Neural progenitor cell (in vitro differentiated cells): ENCODE measurements around the gene ENSA. TPM values are rescaled to one million over a fixed set of nuclear protein-coding genes. Genes with fewer than 3 reads are reported as not detected.

Experiments
- DNase-seq: peaks from one replicate; pipeline ENCODE4 v3.0.0-alpha.2; 2016; ENCODE audit warnings: low spot score
- H2AFZ ChIP-seq: fragments of 200-600 bp; sonication (generic); replicated peaks from 2 replicates; pipeline ENCODE4 v1.6.1; 2016; ENCODE audit warnings: antibody characterized with exemption
- H3F3A ChIP-seq: fragments of 200-600 bp; sonication (generic); 2 replicates; pipeline ENCODE4 v1.6.1; 2016; ENCODE audit warnings: antibody characterized with exemption, low read depth
- H3K27ac ChIP-seq: fragments of 200-600 bp; sonication (generic); 2 replicates; pipeline ENCODE4 v1.5.1; 2016; ENCODE audit warnings: mild to moderate bottlenecking
- H3K27me3 ChIP-seq: fragments of 200-600 bp; sonication (generic); 2 replicates; pipeline ENCODE4 v1.6.1; 2016; ENCODE audit warnings: mild to moderate bottlenecking, moderate library complexity
- H3K36me3 ChIP-seq: fragments of 200-600 bp; sonication (generic); 2 replicates; pipeline ENCODE4 v1.5.1; 2016
- H3K4me1 ChIP-seq: fragments of 200-600 bp; sonication (generic); 2 replicates; pipeline ENCODE4 v1.6.1; 2016; ENCODE audit warnings: mixed run types
- H3K4me2 ChIP-seq: fragments of 200-600 bp; sonication (generic); 2 replicates; pipeline ENCODE4 v1.6.1; 2016
- H3K4me3 ChIP-seq: fragments of 200-600 bp; sonication (generic); 2 replicates; pipeline ENCODE4 v1.5.1; 2016
- H3K79me2 ChIP-seq: fragments of 200-600 bp; sonication (generic); 2 replicates; pipeline ENCODE4 v1.6.1; 2016; ENCODE audit warnings: low read depth
- H3K9ac ChIP-seq: fragments of 200-600 bp; sonication (generic); 2 replicates; pipeline ENCODE4 v1.6.1; 2016
- H3K9me3 ChIP-seq: fragments of 200-600 bp; sonication (generic); 2 replicates; pipeline ENCODE4 v1.5.1; 2016; ENCODE audit warnings: low read depth
- H4K20me1 ChIP-seq: fragments of 200-600 bp; sonication (generic); 2 replicates; pipeline ENCODE4 v1.6.1; 2016; ENCODE audit warnings: low read depth
- H3K27ac Mint-ChIP-seq: 3 replicates; pipeline ENCODE4 v1.8.0; 2021; ENCODE audit warnings: mixed read lengths
- H3K27me3 Mint-ChIP-seq: 2 replicates; pipeline ENCODE4 v1.8.0; 2022; ENCODE audit warnings: low read depth, mild to moderate bottlenecking, inconsistent platforms, moderate library complexity, mixed read lengths; ENCODE audit not compliant: insufficient read depth
- H3K36me3 Mint-ChIP-seq: 3 replicates; pipeline ENCODE4 v1.8.0; 2021; ENCODE audit warnings: mixed read lengths
- H3K4me1 Mint-ChIP-seq: 3 replicates; pipeline ENCODE4 v1.8.0; 2021; ENCODE audit warnings: mixed read lengths
- H3K4me3 Mint-ChIP-seq: 3 replicates; pipeline ENCODE4 v1.8.0; 2021; ENCODE audit warnings: mild to moderate bottlenecking, moderate library complexity, mixed read lengths
- H3K9me3 Mint-ChIP-seq: 3 replicates; pipeline ENCODE4 v1.8.0; 2020; ENCODE audit warnings: mixed read lengths
- EZH2 ChIP-seq: fragments of 200-600 bp; sonication (generic); IDR thresholded peaks from 2 replicates; pipeline ENCODE4 v1.6.1; 2017; ENCODE audit warnings: antibody characterized with exemption, mild to moderate bottlenecking, moderate library complexity
- EZH2phosphoT487 ChIP-seq: fragments of 200-600 bp; sonication (generic); IDR thresholded peaks from 2 replicates; pipeline ENCODE4 v1.6.1; 2017; ENCODE audit warnings: antibody characterized with exemption
- total RNA-seq: library from RNA; depleted of rRNA; stranded (reverse); fragments of >200 nt; gene quantifications from 2 replicates; pipeline ENCODE4 v1.2.3, GENCODE V29; 2015; ENCODE audit warnings: low replicate concordance
- TF ChIP-seq, protein P1 (sequence below): fragments of 200-600 bp; sonication (generic); IDR thresholded peaks from 2 replicates; pipeline ENCODE4 v1.5.1; 2017; ENCODE audit warnings: antibody characterized with exemption, mild to moderate bottlenecking

ENSA gene
- total RNA-seq, 1 donor from 2014 or later = 201 TPM

DNA sequence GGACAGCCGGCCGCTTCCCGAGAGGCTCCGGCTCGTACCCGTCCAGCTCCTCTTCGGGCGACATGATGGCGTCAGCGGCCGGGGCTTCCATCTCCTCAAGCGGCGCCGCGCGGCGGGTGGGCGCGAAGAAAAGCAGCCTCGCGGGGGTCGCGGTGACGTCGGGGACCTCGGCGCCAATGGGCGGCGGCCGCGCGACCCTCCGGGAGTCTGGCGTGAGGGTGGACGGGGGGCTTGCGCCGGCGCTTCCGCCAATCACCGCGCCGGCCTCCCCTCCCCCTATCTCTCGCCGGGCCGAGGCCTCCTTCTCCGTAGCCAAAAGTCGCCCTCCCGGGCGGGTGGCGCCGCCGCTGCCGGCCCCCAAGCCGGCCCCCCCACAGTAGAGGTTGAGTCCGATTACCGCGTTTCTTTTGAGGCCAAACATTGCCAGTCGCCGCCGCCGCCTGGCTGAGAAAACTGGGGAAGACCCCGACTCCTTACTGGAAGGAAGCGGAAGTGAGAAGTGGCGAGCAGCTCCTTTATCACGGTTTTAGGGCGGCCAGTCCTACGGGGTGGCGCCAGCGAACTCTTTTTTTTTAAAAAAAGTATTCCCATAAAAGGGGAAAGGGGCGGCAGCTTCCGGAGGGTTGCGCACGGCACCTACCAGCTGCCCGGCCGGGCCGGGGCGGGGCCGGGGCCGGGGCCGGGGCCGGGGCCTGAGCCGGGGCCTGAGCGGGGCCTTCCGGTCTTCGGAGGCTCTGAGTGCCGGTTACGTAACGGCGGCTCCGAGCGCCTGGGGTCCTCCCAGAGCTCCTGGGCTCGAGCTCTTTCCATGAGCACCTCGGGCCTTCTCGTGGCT, 50.1 kb downstream of the ENSA start, which contains the start of gene MCL1:
Gene MCL1, minus strand, starts transcription at position 501 of the 835 bp plus-strand sequence. Its CDS starts 80 bp downstream, at position 421.
- Histone ChIP-seq H4K20me1 (peaks cover 47% of the 10 kb centered on the region), H3K79me2 (peaks cover 67% of the 10 kb centered on the region), H3K4me2 (peak within 1 kb of the TSS; percentile 99), H3K9ac (peak within 1 kb of the TSS; percentile 97), H3K27me3 (no peaks in the 10 kb centered on the region), H2AFZ (peak within 1 kb of the TSS; percentile 61), H3K36me3 (peaks cover 30% of the 10 kb centered on the region), H3F3A (peaks cover 55% of the 10 kb centered on the region), H3K27ac (peak within 1 kb of the TSS; percentile 100), H3K9me3 (no peaks in the 10 kb centered on the region), H3K4me3 (peak within 1 kb of the TSS; percentile 71), H3K4me1 (peaks cover 30% of the 10 kb centered on the region)
- H3K9me3 Mint-ChIP-seq = no peaks in the 10 kb centered on the region
- H3K27ac Mint-ChIP-seq = peak within 1 kb of the TSS; percentile 100
- peaks cover 2% of the 10 kb centered on the region for H3K27me3 Mint-ChIP-seq
- TF ChIP-seq EZH2phosphoT487 (no peak), EZH2 (no peak)
- TF ChIP-seq, protein P1, sequence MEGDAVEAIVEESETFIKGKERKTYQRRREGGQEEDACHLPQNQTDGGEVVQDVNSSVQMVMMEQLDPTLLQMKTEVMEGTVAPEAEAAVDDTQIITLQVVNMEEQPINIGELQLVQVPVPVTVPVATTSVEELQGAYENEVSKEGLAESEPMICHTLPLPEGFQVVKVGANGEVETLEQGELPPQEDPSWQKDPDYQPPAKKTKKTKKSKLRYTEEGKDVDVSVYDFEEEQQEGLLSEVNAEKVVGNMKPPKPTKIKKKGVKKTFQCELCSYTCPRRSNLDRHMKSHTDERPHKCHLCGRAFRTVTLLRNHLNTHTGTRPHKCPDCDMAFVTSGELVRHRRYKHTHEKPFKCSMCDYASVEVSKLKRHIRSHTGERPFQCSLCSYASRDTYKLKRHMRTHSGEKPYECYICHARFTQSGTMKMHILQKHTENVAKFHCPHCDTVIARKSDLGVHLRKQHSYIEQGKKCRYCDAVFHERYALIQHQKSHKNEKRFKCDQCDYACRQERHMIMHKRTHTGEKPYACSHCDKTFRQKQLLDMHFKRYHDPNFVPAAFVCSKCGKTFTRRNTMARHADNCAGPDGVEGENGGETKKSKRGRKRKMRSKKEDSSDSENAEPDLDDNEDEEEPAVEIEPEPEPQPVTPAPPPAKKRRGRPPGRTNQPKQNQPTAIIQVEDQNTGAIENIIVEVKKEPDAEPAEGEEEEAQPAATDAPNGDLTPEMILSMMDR = no peak
- H3K36me3 Mint-ChIP-seq = peaks cover 38% of the 10 kb centered on the region
- DNase-seq = peak; percentile 98
- peak within 1 kb of the TSS; percentile 96 for H3K4me3 Mint-ChIP-seq
- peaks cover 41% of the 10 kb centered on the region for H3K4me1 Mint-ChIP-seq

DNA sequence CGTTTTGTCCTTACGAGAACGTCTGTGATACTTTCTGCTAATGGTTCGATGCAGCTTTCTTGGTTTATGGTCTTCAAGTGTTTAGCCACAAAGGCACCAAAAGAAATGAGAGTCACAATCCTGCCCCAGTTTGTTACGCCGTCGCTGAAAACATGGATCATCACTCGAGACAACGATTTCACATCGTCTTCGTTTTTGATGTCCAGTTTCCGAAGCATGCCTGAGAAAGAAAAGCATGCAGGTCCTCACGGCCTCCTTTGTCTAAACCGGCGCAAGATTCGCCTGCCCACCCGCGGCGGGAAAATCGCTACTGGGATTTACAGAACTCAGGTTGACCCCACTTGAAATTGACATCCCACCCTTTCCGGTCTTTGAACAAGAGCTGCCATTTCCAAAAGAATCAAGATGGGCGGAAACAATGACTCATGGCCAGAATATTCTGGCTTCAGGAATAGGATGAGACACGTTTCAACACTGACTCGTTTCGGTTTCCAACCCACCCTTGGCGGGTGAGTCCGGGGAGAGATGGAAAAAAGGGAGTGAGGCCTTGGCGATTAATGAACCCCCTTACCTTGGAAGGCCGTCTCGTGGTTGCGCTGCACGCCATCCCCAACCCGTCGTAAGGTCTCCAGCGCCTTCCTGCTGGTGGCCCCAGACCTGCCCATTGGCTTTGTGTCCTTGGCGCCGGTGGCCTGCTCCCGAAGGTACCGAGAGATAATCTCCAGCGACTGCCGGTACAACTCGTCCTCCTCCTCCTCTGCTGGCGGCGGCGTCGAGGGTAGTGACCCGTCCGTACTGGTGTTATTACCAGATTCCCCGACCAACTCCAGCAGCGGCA, 50.9 kb downstream of the ENSA start:
- peaks cover 30% of the 10 kb centered on the region for H3K4me1 ChIP-seq
- Mint-ChIP-seq H3K27me3 (peaks cover 2% of the 10 kb centered on the region), H3K36me3 (peaks cover 41% of the 10 kb centered on the region), H3K27ac (peak overlapping the region; percentile 99), H3K4me1 (peaks cover 41% of the 10 kb centered on the region), H3K9me3 (no peaks in the 10 kb centered on the region), H3K4me3 (peak overlapping the region; percentile 96)
- H3F3A ChIP-seq = peaks cover 64% of the 10 kb centered on the region
- peak overlapping the region; percentile 99 for H3K4me2 ChIP-seq
- H3K9me3 ChIP-seq = no peaks in the 10 kb centered on the region
- peaks cover 76% of the 10 kb centered on the region for H3K79me2 ChIP-seq
- H4K20me1 ChIP-seq = peaks cover 55% of the 10 kb centered on the region
- H3K4me3 ChIP-seq = peak overlapping the region; percentile 71
- H3K9ac ChIP-seq = peak overlapping the region; percentile 97
- peak; percentile 47 for DNase-seq
- H3K27me3 ChIP-seq = no peaks in the 10 kb centered on the region
- no peak for TF ChIP-seq EZH2phosphoT487
- TF ChIP-seq, protein P1 = no peak
- no peak for TF ChIP-seq EZH2
- peak overlapping the region; percentile 100 for H3K27ac ChIP-seq
- H3K36me3 ChIP-seq = peaks cover 30% of the 10 kb centered on the region
- no peak overlapping the region for H2AFZ ChIP-seq

DNA sequence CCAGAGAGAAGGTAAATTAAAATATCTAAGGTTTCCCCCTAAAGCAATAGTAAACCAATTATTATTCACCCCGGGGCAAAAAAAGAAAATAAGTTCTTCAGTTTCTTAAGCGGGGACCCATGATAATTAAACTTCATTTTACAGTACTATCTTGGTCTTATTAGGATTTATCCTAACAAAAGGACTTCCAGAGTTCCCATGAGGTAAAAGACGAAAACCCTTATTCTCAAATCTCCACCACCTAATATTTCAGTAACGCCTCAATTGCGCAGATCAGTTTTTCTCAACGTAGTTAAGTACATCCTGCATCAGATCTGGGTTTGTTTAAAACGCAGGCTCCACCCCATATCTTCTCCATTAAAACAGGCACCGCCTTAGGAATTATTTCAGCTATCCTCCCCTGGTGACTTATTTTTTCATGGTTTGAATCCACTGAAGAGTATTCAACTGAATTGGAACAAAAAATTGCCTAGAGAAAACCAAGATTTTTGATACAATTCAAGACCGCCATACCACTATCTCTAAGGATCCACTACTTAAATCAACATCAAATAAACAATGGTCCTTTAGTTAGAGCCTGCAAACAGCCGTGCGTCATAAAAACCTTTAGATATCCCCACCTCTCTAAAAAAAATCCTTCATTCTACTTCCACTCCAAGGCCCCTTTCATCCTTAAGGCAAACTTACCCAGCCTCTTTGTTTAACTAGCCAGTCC, 51.7 kb downstream of the ENSA start:
- TF ChIP-seq EZH2phosphoT487 = no peak
- TF ChIP-seq, protein P1 = no peak
- TF ChIP-seq EZH2 = no peak
- H3K4me3 Mint-ChIP-seq = peak overlapping the region; percentile 96
- H3K9ac ChIP-seq = peak overlapping the region; percentile 97
- H3K36me3 ChIP-seq = peaks cover 30% of the 10 kb centered on the region
- H3K4me2 ChIP-seq = peak overlapping the region; percentile 99
- H3K27ac Mint-ChIP-seq = peak overlapping the region; percentile 99
- no peaks in the 10 kb centered on the region for H3K27me3 ChIP-seq
- no peaks in the 10 kb centered on the region for H3K9me3 Mint-ChIP-seq
- no peak for DNase-seq
- peaks cover 44% of the 10 kb centered on the region for H3K36me3 Mint-ChIP-seq
- H3K79me2 ChIP-seq = peaks cover 83% of the 10 kb centered on the region
- H2AFZ ChIP-seq = no peak overlapping the region
- H3K4me3 ChIP-seq = peak overlapping the region; percentile 71
- H3K4me1 ChIP-seq = peaks cover 30% of the 10 kb centered on the region
- H4K20me1 ChIP-seq = peaks cover 62% of the 10 kb centered on the region
- peak overlapping the region; percentile 100 for H3K27ac ChIP-seq
- peaks cover 2% of the 10 kb centered on the region for H3K27me3 Mint-ChIP-seq
- H3F3A ChIP-seq = peaks cover 72% of the 10 kb centered on the region
- peaks cover 41% of the 10 kb centered on the region for H3K4me1 Mint-ChIP-seq
- H3K9me3 ChIP-seq = no peaks in the 10 kb centered on the region
